Activated CD4-positive, CD25-positive, alpha-beta regulatory T cell treated with anti-CD3 and anti-CD28 coated beads, Interleukin-2, amount 50 U/mL, for 16 hours (primary cell): ENCODE data around the gene LAD1.

ENCODE experiments used
- DNase-seq: peaks from one replicate; pipeline ENCODE4 v3.0.0-alpha.2; 2020; ENCODE audit warnings: low read depth, low spot score

Gene LAD1

GRCh38 chr1:201348211-201348566 is 50.9 kb downstream of the LAD1 start:
- DNase-seq: no peak

GRCh38 chr1:201347498-201348210 is 51.5 kb downstream of the LAD1 start:
- DNase-seq: no peak

- DNase-seq: no peak
Observed at GRCh38 chr1:201346987-201347386, 52.1 kb downstream of the LAD1 start.

GRCh38 chr1:201346337-201346939 is 52.7 kb downstream of the LAD1 start:
- DNase-seq: no peak

- no peak for DNase-seq
Observed at GRCh38 chr1:201345081-201345355, 54.1 kb downstream of the LAD1 start.

- no peak for DNase-seq
Observed at GRCh38 chr1:201344206-201345080, 54.7 kb downstream of the LAD1 start.

- no peak for DNase-seq
Observed at GRCh38 chr1:201341377-201341776, 57.7 kb downstream of the LAD1 start.

GRCh38 chr1:201336711-201337450 is 62.2 kb downstream of the LAD1 start:
- no peak for DNase-seq

- no peak for DNase-seq
Observed at GRCh38 chr1:201335901-201336300, 63.2 kb downstream of the LAD1 start.

- DNase-seq: no peak
Observed at GRCh38 chr1:201335174-201335870, 63.8 kb downstream of the LAD1 start.

GRCh38 chr1:201334325-201335173 is 64.6 kb downstream of the LAD1 start:
- DNase-seq: no peak

- no peak for DNase-seq
Observed at GRCh38 chr1:201332616-201333335, 66.3 kb downstream of the LAD1 start.

GRCh38 chr1:201332021-201332420 is 67.1 kb downstream of the LAD1 start:
- DNase-seq: no peak

- no peak for DNase-seq
Observed at GRCh38 chr1:201331166-201331565, 68.0 kb downstream of the LAD1 start.
